Activated CD4-positive, alpha-beta T cell treated with anti-CD3 and anti-CD28 coated beads, Interleukin-2, amount 50 U/mL, for 1 hour (primary cell): ENCODE data around the gene GRAMD2B.
"Not testable (repeated sequence)": the region's sequence is repeated elsewhere in the genome, so short reads cannot be mapped to it uniquely, and the experiment has no call there.

Experiments
- DNase-seq: peaks from one replicate; pipeline ENCODE4 v3.0.0-alpha.2; 2020

Gene GRAMD2B

DNA sequence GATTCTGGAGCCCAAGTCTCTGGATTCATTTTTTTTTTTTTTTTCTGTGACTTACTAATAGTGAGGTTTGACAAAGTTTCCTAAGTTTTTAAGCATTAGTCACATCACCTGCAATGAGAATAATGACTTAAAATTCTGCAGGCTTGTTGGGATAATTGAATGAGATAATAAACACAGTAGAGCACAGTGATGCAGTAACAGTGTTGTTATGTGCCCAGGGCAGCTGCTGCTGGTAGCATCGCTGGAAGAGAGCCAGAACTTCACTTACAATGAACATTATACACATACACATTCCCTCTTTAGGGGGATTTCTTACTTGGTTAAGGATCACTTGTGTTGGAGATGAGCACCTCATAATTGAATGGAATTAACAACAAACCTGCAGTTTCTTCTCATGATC, 92.9 kb downstream of the GRAMD2B start:
- DNase-seq = no peak

GRCh38 chr5:126516852-126517251, 93.6 kb downstream of the GRAMD2B start:
- no peak for DNase-seq

DNA sequence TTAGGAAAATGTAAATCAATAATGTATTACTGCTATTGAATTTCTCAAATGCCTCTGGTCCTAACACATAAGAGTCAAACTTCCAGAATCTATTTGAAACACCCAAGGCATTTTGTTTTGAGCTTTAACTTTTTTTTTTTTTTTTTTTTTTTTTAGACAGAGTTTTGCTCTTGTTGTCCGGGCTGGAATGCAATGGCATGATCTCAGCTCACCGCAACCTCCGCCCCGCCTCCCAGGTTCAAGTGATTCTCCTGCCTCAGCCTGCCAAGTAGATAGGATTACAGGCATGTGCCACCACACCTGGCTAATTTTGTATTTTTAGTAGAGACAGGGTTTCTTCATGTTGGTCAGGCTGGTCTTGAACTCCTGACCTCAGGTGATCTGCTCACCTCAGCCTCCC, 96.0 kb downstream of the GRAMD2B start:
- DNase-seq = not testable (repeated sequence)

DNA sequence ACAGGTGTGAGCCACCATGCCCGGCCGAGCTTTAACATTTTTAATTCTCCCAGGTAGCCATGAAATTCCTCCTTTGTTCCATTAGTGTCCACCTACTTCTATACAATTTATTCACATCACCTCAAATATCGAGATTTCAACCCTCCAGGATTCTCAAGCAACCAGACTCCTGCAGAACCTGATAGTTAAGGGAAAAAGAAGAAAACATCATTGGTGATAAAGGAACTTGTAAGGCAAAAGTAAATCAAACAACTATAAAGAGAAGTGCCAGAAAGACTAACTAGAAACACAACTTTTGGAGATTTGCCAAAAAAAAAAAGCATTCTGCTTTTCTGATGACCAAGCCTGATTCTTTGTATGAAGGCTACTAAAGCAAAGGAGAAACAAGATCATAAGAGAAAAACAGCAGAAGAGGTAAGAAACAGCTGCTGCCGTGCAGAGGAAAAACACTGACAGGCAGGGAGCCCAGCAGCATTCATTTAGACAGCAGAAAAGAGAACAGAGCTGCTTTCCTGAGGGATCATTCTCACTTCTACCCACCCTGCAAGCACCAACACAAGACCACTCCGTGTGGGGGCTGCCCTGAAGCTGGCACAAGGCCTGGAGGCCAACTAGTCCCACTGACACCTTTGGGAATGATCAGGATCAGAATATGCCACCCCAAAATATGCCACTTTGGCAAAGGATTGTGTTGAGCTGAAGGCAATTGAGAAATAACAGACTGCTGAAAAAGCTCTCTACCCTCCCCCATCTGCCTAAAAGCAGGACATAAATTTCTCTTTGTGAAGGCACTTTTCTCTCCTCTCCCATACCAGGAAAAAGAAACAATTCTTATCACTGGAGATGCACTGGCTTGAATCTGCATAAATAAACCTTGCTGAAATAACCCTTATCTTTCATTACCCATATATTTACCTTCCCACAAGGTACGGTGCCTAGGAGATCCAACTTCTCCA, 96.7 kb downstream of the GRAMD2B start:
- DNase-seq = no peak

- DNase-seq = no peak
Observed at GRCh38 chr5:126520593-126520953, 97.4 kb downstream of the GRAMD2B start.

DNA sequence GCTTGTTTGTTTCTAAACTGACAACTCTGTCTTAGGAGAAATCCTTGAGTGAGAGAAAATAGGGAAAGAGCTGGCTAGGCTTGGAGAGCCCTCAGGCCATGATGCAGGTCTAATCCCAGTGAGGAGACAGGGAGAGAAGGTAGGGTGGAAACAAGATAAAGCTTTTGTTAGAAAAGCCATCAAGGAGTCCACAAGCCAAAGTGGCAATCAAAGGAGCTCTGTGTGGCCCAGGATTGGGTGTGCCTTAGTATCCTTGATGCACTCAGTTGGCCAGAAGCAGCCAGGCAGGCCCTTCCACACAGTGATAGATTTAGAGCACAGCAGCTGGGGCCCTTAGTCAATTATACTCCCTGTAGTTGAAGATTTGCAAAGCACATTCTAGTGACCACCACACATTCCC, 97.9 kb downstream of the GRAMD2B start:
- DNase-seq = no peak

DNA sequence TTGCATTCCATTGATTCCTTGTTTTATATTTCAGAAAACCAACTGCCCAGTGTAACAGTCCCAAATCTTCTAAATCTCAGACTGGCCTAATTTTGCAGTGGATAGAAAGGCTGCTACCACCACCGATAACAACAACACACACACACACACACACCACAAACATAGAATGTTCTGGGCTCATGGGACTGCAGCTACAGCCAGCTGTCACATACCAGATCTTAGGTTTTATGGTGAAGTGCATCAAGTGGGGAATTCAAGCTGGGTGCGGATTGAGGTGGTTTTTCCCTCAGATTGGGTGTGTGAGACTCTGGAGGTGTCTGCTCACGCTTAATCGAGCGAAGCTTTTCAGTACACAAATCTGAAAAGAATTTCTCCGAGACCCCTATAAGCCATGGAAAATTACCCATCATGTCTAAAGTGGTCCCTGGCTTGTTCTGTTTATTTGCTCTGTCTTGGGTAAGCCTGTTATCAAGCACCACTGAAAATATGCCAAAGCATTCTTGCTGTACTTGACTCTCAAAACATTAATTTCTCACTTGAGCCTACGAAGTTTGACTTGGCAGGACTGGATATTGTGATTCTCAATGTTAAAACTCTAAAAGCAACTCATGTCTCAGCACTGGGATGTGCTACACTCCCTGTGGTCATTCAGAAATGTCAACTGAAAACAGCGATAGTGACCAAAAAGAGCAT, 100.8 kb downstream of the GRAMD2B start:
- no peak for DNase-seq

- no peak for DNase-seq
Observed at GRCh38 chr5:126525630-126526245, 102.5 kb downstream of the GRAMD2B start.

- no peak for DNase-seq
Observed at GRCh38 chr5:126526493-126526892, 103.3 kb downstream of the GRAMD2B start.

- no peak for DNase-seq
Observed at GRCh38 chr5:126527158-126527557, 103.9 kb downstream of the GRAMD2B start.

GRCh38 chr5:126527892-126528291, 104.7 kb downstream of the GRAMD2B start:
- no peak for DNase-seq

DNA sequence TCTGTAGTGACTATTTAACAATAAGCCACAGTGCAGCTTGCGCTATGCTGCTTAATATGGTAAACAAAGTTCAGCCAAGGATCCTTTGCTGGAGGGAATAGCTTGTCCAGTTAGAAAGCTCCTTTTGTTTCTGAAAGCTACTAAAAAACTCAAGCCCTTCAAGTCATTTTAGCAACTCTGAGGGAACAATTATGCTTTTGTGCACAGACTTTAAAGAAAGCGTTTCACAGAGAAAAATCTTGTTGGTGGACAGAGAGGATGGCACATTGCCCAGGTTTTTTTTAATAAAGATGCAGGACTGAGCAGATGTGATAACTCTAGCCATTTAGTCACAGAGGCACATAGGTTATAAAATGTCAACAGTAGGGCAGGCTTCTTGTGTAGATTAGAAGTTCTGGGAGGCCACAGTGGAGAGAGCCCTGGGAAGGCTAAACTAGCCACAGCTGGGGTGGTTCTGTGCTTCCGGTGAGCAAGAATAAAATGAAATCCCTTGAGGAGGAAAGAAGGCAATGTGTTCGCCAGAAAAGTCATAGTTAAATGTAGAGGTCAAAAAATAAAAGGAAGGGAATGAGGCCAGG, 108.4 kb downstream of the GRAMD2B start:
- DNase-seq = no peak

DNA sequence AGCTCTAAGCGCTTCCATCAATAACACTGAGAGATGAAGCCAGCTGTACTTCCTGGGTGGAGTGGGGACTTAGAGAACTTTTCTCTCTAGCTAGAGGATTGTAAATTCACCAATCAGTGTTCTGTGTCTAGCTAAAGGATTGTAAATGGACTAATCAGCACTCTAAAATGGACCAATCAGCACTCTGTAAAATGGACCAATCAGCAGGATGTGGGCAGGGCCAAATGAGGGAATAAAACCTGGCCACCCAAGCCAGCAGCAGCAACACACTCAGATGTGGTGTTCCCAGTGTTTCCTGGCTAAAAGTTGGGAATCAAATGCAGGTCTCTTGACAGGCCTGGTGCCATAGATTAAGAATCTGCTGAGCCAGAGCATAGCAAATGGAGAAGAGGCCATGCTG, 111.3 kb downstream of the GRAMD2B start:
- DNase-seq = no peak

GRCh38 chr5:126535856-126536545, 112.8 kb downstream of the GRAMD2B start:
- no peak for DNase-seq

- no peak for DNase-seq
Observed at GRCh38 chr5:126536874-126537273, 113.7 kb downstream of the GRAMD2B start.

DNA sequence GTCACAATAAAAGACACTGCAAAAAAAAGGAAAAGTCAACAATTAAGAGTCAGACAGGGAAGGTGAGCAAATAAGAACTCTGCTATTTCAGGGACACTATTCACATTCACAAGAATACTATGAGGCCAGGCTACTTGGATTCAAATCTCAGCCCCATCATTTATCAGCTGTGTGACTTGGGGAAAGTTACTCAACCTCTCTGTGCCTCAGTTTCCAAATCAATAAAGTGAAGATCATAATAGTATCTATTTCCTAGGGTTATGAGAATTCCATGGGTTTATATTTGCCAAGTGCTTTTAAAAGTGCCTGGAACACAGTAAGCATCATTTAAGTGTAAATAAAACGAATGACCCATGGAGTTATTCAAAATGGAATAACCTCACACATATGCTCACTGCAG, 115.4 kb downstream of the GRAMD2B start:
- DNase-seq = no peak

- no peak for DNase-seq
Observed at GRCh38 chr5:126540631-126541030, 117.4 kb downstream of the GRAMD2B start.

DNA sequence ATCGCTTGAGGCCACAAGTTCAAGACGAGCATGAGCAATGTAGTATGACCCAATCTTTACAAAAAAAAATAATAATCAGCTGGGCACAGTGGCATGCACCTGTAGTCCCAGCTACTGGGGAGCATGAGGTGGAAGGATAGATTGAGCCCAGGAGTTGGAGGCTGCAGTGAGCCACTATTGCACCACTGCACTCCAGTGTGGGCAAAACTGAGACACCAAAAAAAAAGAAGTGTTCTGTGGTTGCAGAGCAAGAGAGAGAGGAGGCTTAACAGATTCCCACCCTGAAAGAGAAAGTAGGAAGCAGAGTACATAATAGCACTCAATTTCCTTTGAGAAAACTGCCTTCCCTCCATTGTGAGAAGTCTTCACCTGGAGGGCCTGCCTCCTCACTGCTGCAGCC, 119.2 kb downstream of the GRAMD2B start:
- no peak for DNase-seq

DNA sequence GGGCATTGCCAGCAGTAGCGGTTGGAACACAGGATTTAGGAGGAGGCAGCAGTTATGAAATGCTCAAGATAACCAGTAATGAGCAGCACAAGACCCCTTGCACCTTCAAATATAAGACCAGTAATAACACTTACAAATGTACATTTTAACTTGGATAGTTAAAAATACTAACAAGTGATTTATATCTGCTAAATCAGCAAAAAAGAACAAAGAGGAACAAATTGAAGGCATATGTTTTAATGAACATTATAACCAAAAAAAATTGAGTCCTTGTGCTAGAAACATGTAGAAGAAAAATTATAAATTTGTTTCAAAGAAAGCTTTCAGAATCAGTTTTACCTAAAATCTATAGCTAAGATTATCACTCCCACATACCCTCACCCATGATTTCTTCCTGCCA, 119.8 kb downstream of the GRAMD2B start:
- no peak for DNase-seq

DNA sequence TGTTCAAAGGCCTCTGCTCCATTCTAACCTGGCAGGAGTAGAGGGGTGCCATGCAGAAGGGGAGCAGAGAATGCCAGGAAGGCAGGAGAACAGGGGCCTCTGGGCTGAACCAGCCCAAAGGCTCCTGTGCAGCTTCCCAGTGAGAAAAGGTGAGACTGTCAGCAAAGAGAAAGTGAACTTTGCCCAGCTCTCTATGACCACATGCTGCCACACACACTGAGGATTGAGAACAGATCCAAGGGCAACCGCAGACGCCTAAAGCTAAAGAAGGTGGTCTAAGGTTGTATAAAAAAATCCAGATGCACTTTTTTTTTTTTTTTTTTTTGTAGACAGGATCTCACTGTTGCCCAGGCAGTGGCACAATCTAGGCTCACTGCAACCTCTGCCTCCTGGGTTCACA, 120.5 kb downstream of the GRAMD2B start:
- DNase-seq = no peak
